Central memory CD8-positive, alpha-beta T cell (primary cell): ENCODE measurements around the gene SLC12A3.
"Not testable (repeated sequence)": the region's sequence is repeated elsewhere in the genome, so short reads cannot be mapped to it uniquely, and the experiment has no call there.

ENCODE experiments used
- ATAC-seq: fragments of 150-1000 bp; cut with Tn5 transposase; replicated peaks from 2 replicates; pipeline ENCODE4 v1.10.0; 2022; ENCODE audit warnings: mild to moderate bottlenecking, moderate FRiP score, moderate number of reproducible peaks; ENCODE audit not compliant: poor library complexity, severe bottlenecking; ENCODE audit errors: extremely low read depth
- DNase-seq, 2 donors: peaks; one replicate each; pipeline ENCODE4 v3.0.0; 2021; ENCODE audit warnings: low spot score in 2 of 2
- H3K27ac Mint-ChIP-seq: one replicate; pipeline ENCODE4 v1.8.0; 2022; ENCODE audit warnings: low read depth, mild to moderate bottlenecking, moderate library complexity, mixed read lengths
- H3K27me3 Mint-ChIP-seq: one replicate; pipeline ENCODE4 v1.8.0; 2022; ENCODE audit warnings: mixed read lengths
- H3K36me3 Mint-ChIP-seq: one replicate; pipeline ENCODE4 v1.8.0; 2022; ENCODE audit warnings: mild to moderate bottlenecking, moderate library complexity, mixed read lengths; ENCODE audit not compliant: insufficient read depth
- H3K4me1 Mint-ChIP-seq: one replicate; pipeline ENCODE4 v1.8.0; 2022; ENCODE audit warnings: mixed read lengths
- H3K4me3 Mint-ChIP-seq: one replicate; pipeline ENCODE4 v1.8.0; 2022; ENCODE audit warnings: mild to moderate bottlenecking, moderate library complexity, mixed read lengths
- H3K9me3 Mint-ChIP-seq: one replicate; pipeline ENCODE4 v1.8.0; 2022; ENCODE audit warnings: mixed read lengths

The SLC12A3 gene

DNA sequence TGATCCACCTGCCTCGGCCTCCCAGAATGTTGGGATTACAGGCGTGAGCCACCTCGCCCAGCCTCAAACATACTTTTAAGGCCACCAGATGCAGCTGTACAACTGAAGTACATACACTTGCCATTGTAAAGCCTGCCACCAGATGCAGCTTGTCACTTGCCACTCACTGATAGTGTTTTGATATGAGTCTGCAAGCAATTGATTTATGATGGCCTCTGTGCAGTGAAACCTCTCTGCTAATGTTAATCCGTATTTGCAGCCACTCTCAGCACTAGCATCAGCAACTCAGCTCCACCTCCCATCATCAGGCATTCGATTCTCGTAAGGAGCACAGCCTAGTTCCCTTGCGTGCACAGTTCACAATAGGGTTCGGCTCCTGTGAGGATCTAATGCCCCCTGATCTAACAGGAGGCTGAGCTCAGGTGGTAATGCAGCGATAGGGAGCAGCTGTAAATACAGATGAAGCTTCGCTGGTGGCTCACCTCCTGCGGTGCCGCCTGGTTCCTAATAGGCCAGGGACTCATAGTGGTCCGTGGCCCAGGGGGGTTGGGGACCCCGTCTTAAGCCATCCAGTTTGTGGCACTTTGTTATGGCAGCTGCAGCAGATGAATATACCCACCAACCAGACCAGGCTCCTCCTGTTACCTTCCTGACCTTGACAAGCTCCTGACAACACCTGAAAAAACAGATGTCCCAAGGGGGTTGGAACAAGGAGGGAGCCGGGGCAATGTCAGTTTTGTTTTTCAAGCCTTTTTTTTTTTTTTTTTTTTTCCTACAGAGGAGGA lies 65.7 kb downstream of the SLC12A3 start:
- Mint-ChIP-seq H3K4me1 (peaks cover 33% of the 10 kb centered on the region), H3K4me3 (peak overlapping the region; percentile 100)
- no peak for ATAC-seq

GRCh38 chr16:56931271-56931891 lies 66.4 kb downstream of the SLC12A3 start:
- ATAC-seq, result peak; percentile 5
- Mint-ChIP-seq H3K27ac (peak overlapping the region; percentile 99), H3K36me3 (peaks cover 38% of the 10 kb centered on the region), H3K27me3 (no peaks in the 10 kb centered on the region), H3K9me3 (no peaks in the 10 kb centered on the region), H3K4me1 (peaks cover 38% of the 10 kb centered on the region), H3K4me3 (peak overlapping the region; percentile 100)
- no peak for DNase-seq

More for the DNA sequence above, 65.7 kb downstream of the SLC12A3 start:
- Mint-ChIP-seq H3K9me3 (no peaks in the 10 kb centered on the region), H3K36me3 (peaks cover 32% of the 10 kb centered on the region), H3K27ac (peak overlapping the region; percentile 99), H3K27me3 (no peaks in the 10 kb centered on the region)
- no peak for DNase-seq

DNA sequence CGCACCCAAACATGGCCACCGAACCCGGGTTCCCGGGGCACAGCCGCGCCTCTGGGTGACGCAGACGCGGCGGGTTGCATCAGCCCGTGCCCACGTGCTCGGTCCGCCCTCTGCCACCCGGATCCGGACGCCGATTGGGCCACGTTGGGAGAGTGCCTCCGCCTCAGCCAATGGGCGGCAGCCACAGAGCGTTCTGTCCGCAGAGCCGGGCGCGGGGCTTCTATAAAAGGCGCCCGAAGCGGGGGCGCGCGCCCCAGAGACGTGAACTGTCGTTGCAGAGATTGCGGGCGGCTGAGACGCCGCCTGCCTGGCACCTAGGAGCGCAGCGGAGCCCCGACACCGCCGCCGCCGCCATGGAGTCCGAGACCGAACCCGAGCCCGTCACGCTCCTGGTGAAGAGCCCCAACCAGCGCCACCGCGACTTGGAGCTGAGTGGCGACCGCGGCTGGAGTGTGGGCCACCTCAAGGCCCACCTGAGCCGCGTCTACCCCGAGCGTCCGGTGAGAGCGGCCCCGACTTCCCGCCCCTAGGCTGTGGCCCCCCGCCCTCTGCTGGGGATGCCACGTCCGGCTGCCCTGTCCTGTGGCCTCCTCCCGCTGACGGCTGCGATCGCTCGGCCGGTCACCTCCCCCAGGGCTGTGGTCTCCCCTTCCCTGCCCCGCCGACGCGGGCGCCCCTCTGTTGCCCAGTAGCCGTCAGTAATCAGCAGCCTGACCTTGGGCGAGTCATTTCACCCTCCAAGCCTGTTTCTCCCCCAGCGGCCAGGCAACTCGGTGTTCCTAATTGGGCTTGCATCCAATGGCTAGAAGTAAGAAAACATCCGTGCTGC lies 67.1 kb downstream of the SLC12A3 start, which contains the start of gene HERPUD1:
Gene HERPUD1 (plus strand): TSS at position 251 of the 829 bp plus-strand sequence. CDS start 103 bp downstream, at position 354.
- peak; percentile 96 to 99 for DNase-seq
- Mint-ChIP-seq H3K27me3 (no peaks in the 10 kb centered on the region), H3K4me1 (peaks cover 43% of the 10 kb centered on the region), H3K9me3 (no peaks in the 10 kb centered on the region), H3K4me3 (peak within 1 kb of the TSS; percentile 100), H3K27ac (peak within 1 kb of the TSS; percentile 99), H3K36me3 (peaks cover 44% of the 10 kb centered on the region)
- peak; percentile 96 for ATAC-seq

- Mint-ChIP-seq H3K4me3 (peak overlapping the region; percentile 100), H3K4me1 (peaks cover 51% of the 10 kb centered on the region), H3K27ac (peak overlapping the region; percentile 99), H3K27me3 (no peaks in the 10 kb centered on the region), H3K36me3 (peaks cover 52% of the 10 kb centered on the region), H3K9me3 (no peaks in the 10 kb centered on the region)
- DNase-seq (peak in 1 of 2 donors; percentile 21), ATAC-seq (peak; percentile 1)
These were observed 68.0 kb downstream of the SLC12A3 start for GRCh38 chr16:56932721-56933619.

DNA sequence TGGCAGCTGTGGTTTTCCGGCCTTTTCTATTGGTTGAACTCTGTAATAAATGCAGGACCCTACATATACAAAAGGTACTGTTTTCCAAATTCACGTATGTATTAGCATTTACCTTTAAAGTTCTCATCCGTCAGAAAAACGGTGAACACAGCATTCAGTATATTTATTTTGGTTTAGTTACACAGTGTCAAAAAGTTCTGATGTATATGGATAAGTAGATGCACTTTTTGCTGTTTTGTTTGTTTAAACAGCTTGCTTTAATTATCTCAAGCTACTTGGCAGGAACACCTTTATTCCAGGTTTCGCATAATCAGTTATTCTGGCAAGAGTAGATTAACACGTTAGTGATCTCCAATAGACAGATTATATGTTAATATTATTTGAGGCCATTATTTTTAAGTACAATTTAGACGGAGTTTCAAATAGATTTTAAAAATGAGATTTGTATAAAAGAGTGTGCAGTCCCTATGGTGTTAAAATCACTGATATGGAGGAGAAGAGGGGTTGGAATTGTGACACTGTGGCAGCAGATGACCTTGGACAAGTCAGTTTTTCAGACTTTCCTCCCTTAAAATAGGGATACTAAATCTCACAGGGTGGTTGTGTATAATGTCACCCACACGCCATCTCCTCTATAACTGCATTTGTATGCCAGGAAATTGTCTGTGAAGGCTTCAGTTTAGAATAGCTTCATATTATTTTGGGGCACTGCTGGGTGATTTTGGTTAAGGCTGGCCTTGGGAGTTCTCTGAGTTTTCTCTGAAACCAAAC lies 69.0 kb downstream of the SLC12A3 start:
- no peak for DNase-seq
- peaks cover 62% of the 10 kb centered on the region for H3K4me1 Mint-ChIP-seq
- peak overlapping the region; percentile 86 for H3K27ac Mint-ChIP-seq
- H3K36me3 Mint-ChIP-seq, result peaks cover 62% of the 10 kb centered on the region
- H3K9me3 Mint-ChIP-seq, result no peaks in the 10 kb centered on the region
- ATAC-seq, result no peak
- peak overlapping the region; percentile 100 for H3K4me3 Mint-ChIP-seq
- no peaks in the 10 kb centered on the region for H3K27me3 Mint-ChIP-seq

DNA sequence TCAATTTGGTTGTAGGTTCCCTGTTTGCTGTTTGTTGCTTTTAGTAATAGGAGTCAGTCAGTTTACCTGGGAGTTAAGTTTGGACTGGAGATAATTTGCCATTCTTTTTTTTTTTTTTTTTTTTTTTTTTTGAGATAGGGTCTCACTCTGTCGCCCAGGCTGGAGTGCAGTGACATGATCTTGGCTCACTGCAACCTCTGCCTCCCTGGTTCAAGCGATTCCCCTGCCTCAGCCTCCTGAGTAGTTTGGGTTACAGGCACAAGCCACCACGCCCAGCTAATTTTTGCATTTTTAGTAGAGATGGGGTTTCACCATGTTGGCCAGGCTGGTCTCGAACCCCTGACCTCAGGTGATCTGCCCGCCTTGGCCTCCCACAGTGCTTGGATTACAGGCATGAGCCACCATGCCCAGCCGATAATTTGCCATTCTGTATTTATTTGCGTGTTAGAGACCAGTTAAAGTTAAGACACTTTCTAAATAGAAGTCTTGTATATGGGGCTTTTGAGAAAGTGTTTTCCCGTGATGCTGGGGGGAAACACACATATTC lies 69.7 kb downstream of the SLC12A3 start:
- Mint-ChIP-seq H3K27ac (peak overlapping the region; percentile 86), H3K36me3 (peaks cover 69% of the 10 kb centered on the region), H3K4me1 (peaks cover 68% of the 10 kb centered on the region), H3K4me3 (peak overlapping the region; percentile 100)
- not testable (repeated sequence) for H3K9me3 Mint-ChIP-seq, ATAC-seq, H3K27me3 Mint-ChIP-seq, DNase-seq

- no peak for DNase-seq
- Mint-ChIP-seq H3K36me3 (peaks cover 74% of the 10 kb centered on the region), H3K9me3 (no peaks in the 10 kb centered on the region), H3K4me3 (peak overlapping the region; percentile 100), H3K27ac (peak overlapping the region; percentile 86), H3K27me3 (no peaks in the 10 kb centered on the region), H3K4me1 (peaks cover 68% of the 10 kb centered on the region)
- ATAC-seq, result no peak
These were observed 70.2 kb downstream of the SLC12A3 start for GRCh38 chr16:56935201-56935600.

GRCh38 chr16:56936491-56936890 lies 71.5 kb downstream of the SLC12A3 start:
- no peak for ATAC-seq
- no peak for DNase-seq
- no peaks in the 10 kb centered on the region for H3K9me3 Mint-ChIP-seq
- H3K36me3 Mint-ChIP-seq, result peaks cover 81% of the 10 kb centered on the region
- no peak overlapping the region for H3K27ac Mint-ChIP-seq
- no peaks in the 10 kb centered on the region for H3K27me3 Mint-ChIP-seq
- H3K4me3 Mint-ChIP-seq, result no peak overlapping the region
- peaks cover 63% of the 10 kb centered on the region for H3K4me1 Mint-ChIP-seq

DNA sequence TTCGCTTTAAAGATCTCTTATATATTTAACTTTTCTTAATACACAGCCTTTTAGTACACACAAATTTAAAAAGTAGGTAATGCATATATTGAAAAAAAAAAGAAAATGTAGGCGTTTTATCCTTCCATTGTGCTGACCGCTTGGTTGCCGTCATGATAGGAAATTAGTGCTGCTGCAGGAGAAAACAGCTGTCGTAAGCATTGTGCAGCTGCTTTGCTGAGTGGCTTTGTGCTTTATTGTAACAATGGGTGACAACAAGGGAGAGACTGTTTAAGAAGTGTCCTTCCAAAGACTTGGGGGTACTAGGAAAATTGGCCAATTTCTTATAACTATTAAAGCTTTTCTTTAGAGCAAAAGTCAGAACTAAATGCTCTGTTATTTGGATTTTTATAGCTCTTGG lies 71.9 kb downstream of the SLC12A3 start:
- Mint-ChIP-seq H3K27ac (peak overlapping the region; percentile 35), H3K9me3 (no peaks in the 10 kb centered on the region), H3K4me3 (no peak overlapping the region), H3K4me1 (peaks cover 63% of the 10 kb centered on the region), H3K36me3 (peaks cover 82% of the 10 kb centered on the region), H3K27me3 (no peaks in the 10 kb centered on the region)
- ATAC-seq (no peak), DNase-seq (no peak)

DNA sequence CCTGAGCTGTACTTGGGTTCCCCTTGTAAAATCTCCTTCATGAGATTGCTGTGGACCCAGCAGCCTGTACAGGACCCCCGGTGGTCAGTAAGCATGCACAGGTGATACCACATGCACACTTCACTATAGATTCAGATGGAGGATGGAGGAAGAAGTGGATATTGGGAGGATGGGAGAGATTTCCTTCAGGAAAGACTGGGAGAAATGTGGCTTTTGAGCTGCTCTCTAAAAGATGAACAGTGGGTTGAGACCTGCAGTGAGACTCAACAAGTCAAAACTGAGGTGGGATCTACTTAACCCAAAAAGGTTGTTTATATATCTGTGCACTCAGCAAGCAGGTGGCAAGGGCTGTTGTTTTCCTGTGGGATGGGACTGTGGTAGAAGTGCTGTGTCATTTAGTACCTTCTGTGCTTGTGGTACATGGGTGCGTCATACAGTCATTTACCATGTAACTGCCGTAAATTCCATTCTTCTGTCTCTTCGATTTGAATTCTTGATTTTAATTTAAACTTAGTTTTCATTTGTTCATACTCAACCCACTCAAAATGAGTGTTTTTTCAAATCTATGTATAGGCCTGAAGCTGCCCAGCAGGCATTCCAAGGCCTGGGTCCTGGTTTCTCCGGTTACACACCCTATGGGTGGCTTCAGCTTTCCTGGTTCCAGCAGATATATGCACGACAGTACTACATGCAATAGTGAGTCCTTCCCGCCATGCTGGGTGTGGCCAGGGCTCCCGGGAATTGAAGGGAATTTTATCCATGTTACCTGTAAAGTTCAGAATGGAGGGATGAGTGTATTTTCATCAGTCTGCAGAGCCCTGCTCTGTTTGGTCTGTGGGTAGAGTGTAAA lies 73.9 kb downstream of the SLC12A3 start:
- Mint-ChIP-seq H3K4me3 (peak overlapping the region; percentile 55), H3K4me1 (peaks cover 60% of the 10 kb centered on the region), H3K27ac (peak overlapping the region; percentile 72), H3K27me3 (no peaks in the 10 kb centered on the region), H3K9me3 (no peaks in the 10 kb centered on the region), H3K36me3 (peaks cover 88% of the 10 kb centered on the region)
- DNase-seq (peak in 1 of 2 donors; percentile 42), ATAC-seq (peak; percentile 93)
